Neutrophil (primary cell): ENCODE results near the gene USP27X.

Experiments used
- H3K27ac ChIP-seq: fragments of 200-600 bp; sonication (generic); 2 replicates; pipeline ENCODE4 v1.5.1; 2016; ENCODE audit warnings: mild to moderate bottlenecking, moderate library complexity
- H3K27me3 ChIP-seq: fragments of 200-600 bp; sonication (generic); 2 replicates; pipeline ENCODE4 v1.6.0; 2016; ENCODE audit warnings: mild to moderate bottlenecking
- H3K36me3 ChIP-seq: fragments of 200-600 bp; sonication (generic); 2 replicates; pipeline ENCODE4 v1.5.1; 2017
- H3K4me1 ChIP-seq, 2 experiments: fragments of 200-600 bp in 1 of 2; sonication (generic) in 1 of 2; 1 replicate in 1 of 2; 2 replicates in 1 of 2; pipeline versions ENCODE4 v1.5.1 to v1.6.1; 2013 to 2016; ENCODE audit warnings: low read depth in 1 of 2, low read length in 1 of 2, mild to moderate bottlenecking in 1 of 2, moderate library complexity in 1 of 2; ENCODE audit not compliant: control insufficient read depth in 1 of 2, insufficient read depth in 1 of 2
- H3K4me3 ChIP-seq, 2 experiments: fragments of 200-600 bp in 1 of 2; sonication (generic) in 1 of 2; 1 replicate in 1 of 2; 2 replicates in 1 of 2; pipeline ENCODE4 v1.5.1; 2013 to 2016; ENCODE audit warnings: low read depth in 1 of 2, low read length in 1 of 2, mild to moderate bottlenecking in 1 of 2, moderate library complexity in 1 of 2
- H3K9me3 ChIP-seq: fragments of 200-600 bp; sonication (generic); 2 replicates; pipeline ENCODE4 v1.5.1; 2016
- CTCF ChIP-seq: fragments of 200-600 bp; sonication (generic); IDR thresholded peaks from 2 replicates; pipeline ENCODE4 v1.5.1; 2016; ENCODE audit warnings: antibody characterized with exemption

Gene USP27X

GRCh38 chrX:49858341-49858740, 20.9 kb upstream of the USP27X start:
- Histone ChIP-seq H3K4me3 (no peak overlapping the region), H3K27me3 (no peaks in the 10 kb centered on the region), H3K9me3 (no peaks in the 10 kb centered on the region), H3K36me3 (no peaks in the 10 kb centered on the region), H3K4me1 (no peaks in the 10 kb centered on the region), H3K27ac (no peak overlapping the region)
- TF ChIP-seq CTCF: no peak

- TF ChIP-seq CTCF: no peak
- Histone ChIP-seq H3K27me3 (no peaks in the 10 kb centered on the region), H3K9me3 (no peaks in the 10 kb centered on the region), H3K4me1 (no peaks in the 10 kb centered on the region), H3K36me3 (no peaks in the 10 kb centered on the region), H3K4me3 (no peak overlapping the region), H3K27ac (no peak overlapping the region)
Observed at GRCh38 chrX:49859491-49859890, 19.8 kb upstream of the USP27X start.

- Histone ChIP-seq H3K36me3 (no peaks in the 10 kb centered on the region), H3K4me3 (no peak overlapping the region), H3K27ac (no peak overlapping the region), H3K27me3 (no peaks in the 10 kb centered on the region), H3K9me3 (no peaks in the 10 kb centered on the region), H3K4me1 (no peaks in the 10 kb centered on the region)
- TF ChIP-seq CTCF: no peak
Observed at GRCh38 chrX:49860867-49861535, 18.3 kb upstream of the USP27X start.

- H3K27me3 ChIP-seq: no peaks in the 10 kb centered on the region
- no peaks in the 10 kb centered on the region for H3K4me1 ChIP-seq
- no peak overlapping the region for H3K27ac ChIP-seq
- no peaks in the 10 kb centered on the region for H3K36me3 ChIP-seq
- no peaks in the 10 kb centered on the region for H3K9me3 ChIP-seq
- no peak overlapping the region for H3K4me3 ChIP-seq
- no peak for TF ChIP-seq CTCF
Observed at GRCh38 chrX:49862093-49862492, 17.2 kb upstream of the USP27X start.

- H3K27me3 ChIP-seq: no peaks in the 10 kb centered on the region
- H3K27ac ChIP-seq: no peak overlapping the region
- TF ChIP-seq CTCF: no peak
Observed at GRCh38 chrX:49868739-49869138, 10.5 kb upstream of the USP27X start.

GRCh38 chrX:49876750-49877149, 2.5 kb upstream of the USP27X start:
- Histone ChIP-seq H3K4me3 (no peak overlapping the region), H3K36me3 (no peaks in the 10 kb centered on the region), H3K4me1 (no peaks in the 10 kb centered on the region), H3K27me3 (peaks cover 10% of the 10 kb centered on the region), H3K9me3 (no peaks in the 10 kb centered on the region), H3K27ac (no peak overlapping the region)
- no peak for TF ChIP-seq CTCF

More at GRCh38 chrX:49868739-49869138, 10.5 kb upstream of the USP27X start:
- Histone ChIP-seq H3K4me1 (no peaks in the 10 kb centered on the region), H3K4me3 (no peak overlapping the region), H3K36me3 (no peaks in the 10 kb centered on the region), H3K9me3 (no peaks in the 10 kb centered on the region)
